Measurements from ENCODE around the gene DIP2C. TPM values are rescaled to one million over a fixed set of nuclear protein-coding genes. Genes with fewer than 3 reads are reported as not detected.

The DIP2C gene
- total RNA-seq, 1 donor from 2014 or later: 31.5 TPM

GRCh38 chr10:627032-627992 lies 62.2 kb downstream of the DIP2C start:
- DNase-seq (ENCODE audit: low spot score): no peak

DNA sequence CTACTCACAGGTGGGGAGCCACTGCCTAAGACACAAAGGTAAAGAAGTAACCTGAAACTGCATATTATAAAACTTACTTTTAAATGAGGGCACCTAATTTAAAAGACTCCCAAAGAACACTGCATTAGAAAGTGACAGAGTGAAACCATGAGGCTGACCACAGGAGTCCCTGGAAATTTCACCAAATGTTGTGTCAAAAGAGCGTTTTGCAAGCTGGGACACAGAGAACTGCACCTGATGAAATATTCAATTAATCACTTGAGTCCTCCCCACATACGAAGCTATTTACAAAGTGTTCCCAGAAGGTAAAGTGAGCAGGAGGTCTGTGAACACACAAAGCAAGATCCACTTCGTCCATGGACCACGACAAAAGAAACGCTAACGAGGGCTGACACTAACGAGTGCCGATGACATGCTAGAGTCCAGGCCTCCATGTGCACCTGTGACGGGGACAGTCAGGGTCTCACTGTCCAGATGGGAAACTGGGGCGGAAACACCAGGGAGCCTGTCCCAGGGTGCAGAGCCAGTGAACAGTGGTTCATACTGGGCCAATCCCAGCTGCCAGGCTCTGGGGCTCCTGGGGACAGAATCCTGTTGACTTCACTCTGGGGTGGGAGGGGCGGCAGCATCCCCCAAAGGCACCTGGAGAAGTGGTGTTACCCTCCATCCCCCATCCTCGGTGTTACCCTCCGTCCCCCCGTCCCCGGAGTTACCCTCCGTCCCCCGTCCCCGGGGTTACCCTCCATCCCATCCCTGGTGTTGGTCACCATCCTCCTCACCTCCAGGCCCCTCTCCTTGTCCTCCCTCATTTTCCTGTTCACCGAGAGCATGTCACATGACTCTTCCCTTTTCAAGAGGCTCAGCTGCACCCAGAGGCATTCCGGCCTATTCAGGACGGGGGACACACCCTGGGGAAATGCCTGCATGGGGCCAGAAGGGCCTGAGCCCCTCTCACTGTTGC lies 63.4 kb downstream of the DIP2C start:
- no peak for DNase-seq (ENCODE audit: low spot score)

DNA sequence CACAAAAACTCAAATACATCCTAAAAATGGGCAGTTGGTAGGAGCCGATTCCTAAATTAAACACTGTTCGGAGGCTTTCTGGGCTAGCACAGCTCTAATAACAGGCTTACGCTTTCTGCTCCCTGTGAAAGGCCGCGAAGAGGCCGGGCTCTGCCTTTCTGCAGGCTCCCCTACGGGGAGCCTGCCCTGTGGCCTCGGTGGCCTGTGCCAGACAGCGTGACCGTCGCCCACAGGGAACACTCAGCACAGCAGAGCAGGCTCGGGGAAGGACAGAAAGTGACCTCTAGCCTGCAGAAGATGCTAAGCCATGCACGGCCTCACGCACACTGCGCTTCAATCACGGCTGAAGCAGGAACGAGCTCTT lies 64.2 kb downstream of the DIP2C start:
- no peak for DNase-seq (ENCODE audit: low spot score)

- peak; percentile 75 for DNase-seq (ENCODE audit: low spot score)
Measured at GRCh38 chr10:624605-625332, 64.7 kb downstream of the DIP2C start.

GRCh38 chr10:624312-624604 lies 65.2 kb downstream of the DIP2C start:
- DNase-seq (ENCODE audit: low spot score): no peak

- DNase-seq (ENCODE audit: low spot score): no peak
Measured at GRCh38 chr10:623477-624311, 65.8 kb downstream of the DIP2C start.

GRCh38 chr10:623014-623413 lies 66.5 kb downstream of the DIP2C start:
- no peak for DNase-seq (ENCODE audit: low spot score)

DNA sequence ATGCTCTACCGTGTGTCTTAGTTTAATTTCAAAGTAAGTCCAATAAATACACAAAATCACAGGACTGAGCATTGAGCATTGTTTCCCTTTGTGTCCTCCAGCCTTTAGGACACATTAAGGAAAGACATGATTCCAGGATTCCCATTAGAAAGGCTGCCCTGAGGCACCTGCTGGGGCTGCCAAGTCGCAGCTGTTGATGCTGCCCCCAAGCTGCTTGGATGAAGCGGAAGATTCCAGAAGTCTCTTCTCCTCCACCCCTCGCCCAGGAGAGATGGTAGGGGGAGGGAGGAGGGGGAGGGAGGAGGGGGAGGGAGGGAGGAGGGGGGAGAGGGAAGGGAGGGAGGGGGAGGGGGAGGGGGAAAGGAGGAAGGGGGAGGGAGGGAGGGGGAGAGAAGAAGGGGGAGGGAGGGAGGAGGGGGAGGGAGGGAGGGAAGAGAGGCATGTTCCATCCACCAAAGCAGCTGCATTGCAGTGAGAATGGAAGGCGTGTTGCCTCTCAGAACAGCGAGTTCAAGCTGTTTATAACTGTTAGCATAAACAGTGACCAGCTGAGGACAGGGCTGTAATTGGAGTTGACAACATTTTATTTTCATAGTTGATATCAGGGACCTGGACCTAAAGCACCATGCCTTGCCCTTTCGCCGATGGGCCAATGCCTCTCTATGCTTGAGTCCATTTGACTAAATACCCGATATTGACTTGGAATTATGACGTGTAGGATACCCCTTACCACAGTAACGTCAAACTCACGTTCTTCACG lies 67.3 kb downstream of the DIP2C start:
- DNase-seq (ENCODE audit: low spot score): no peak

GRCh38 chr10:621513-621912 lies 68.0 kb downstream of the DIP2C start:
- DNase-seq (ENCODE audit: low spot score): no peak

- no peak for DNase-seq (ENCODE audit: low spot score)
Measured at GRCh38 chr10:620971-621370, 68.5 kb downstream of the DIP2C start.

GRCh38 chr10:620417-620816 lies 69.1 kb downstream of the DIP2C start:
- no peak for DNase-seq (ENCODE audit: low spot score)

GRCh38 chr10:619710-620109 lies 69.8 kb downstream of the DIP2C start:
- DNase-seq (ENCODE audit: low spot score): no peak

- no peak for DNase-seq (ENCODE audit: low spot score)
Measured at GRCh38 chr10:618229-618989, 71.1 kb downstream of the DIP2C start.

- DNase-seq (ENCODE audit: low spot score): no peak
Measured at GRCh38 chr10:617471-617870, 72.0 kb downstream of the DIP2C start.

DNA sequence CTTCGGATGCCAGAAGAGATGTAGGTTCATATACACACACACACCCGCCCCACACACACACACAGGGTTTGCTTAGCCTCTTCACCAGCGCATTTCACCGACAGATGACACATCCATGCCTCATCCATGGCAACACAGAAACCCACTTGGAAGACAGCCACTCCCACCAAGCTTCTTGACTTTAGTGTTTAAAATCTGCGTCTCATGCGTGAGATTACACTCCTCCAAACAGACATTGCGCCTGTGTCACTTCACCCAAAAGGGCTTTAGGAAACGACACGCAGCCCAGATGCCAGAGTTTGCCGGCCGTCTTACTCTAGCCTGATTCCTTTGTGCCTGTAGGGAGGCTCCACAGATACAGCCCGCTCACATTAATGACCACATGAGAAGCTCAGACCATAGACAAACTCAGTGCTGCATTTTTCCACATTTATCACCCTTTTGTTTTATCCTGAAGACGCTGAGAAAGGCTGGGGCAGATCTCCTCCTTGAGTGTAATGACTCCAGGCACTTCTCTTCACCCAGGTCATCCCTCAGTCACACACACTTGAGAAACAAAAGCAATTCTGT lies 73.8 kb downstream of the DIP2C start:
- DNase-seq (ENCODE audit: low spot score): no peak

DNA sequence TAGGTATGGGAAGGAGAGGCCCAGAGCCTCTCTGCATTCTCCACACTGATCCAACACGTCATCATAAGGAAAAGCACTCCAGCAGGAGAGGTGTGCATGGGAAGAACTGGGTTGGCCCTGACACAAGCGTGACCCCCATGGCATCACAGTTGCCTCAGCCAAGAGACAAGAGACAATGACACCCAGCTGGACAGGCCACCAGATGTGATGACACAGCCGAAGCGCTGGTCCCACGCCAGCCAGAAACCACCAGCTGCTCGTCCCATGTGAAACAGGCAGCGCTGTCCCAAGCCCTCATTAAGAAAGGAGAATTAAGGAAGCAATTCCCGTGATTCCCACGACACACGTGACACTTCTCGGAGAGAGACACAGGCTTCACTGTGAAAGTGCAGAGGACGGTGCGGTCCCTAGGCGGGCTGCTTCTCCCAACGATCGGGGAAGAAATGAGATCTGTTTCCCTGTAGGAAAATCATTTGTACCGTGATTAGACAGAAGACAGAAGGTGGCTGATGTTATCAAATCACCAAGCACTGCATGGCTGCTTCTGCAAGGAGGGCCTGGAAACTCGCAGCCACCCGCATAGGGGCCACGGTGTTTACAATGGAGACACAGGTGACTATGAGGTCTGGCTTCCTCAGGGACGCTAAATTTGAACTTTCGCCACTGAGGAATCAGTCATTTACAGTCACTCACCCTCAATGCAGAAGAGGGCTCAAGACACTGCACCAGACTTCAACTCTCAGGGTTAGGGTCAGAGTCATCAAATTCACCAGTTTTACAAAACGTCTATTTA lies 74.5 kb downstream of the DIP2C start:
- no peak for DNase-seq (ENCODE audit: low spot score)

DNA sequence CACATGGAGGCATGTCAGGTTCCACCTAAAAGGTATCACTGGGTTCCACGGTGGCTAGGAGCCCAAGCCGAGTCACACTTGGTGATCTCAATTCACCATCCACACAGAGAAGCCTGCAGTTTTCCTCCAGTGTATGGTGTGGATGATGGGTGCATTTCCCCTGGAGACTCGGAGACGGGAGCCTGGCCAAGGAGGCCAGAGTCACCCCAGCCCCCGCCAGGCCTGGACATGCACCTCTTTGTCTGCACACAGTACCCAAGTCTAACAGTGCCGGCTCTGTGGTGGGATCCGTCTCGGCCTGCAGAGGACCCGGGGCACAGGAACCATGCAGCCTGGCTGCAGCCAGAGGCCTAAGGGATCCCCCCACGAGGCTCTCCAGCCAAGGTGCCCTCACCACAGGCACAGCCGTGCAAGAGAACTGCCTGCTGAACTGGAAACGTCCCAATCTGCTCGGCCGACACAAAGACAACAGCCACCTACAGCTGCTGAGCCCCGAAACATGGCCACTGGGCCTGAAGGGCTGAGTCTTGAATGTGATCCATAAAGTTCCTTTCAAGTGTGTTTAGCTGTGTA lies 75.2 kb downstream of the DIP2C start:
- DNase-seq (ENCODE audit: low spot score): no peak

All from mucosa of gallbladder (tissue), 1 donor.